GM21515 (cell line): Measurements from ENCODE around the gene SKIC2.
"Not testable (repeated sequence)": the region's sequence is repeated elsewhere in the genome, so short reads cannot be mapped to it uniquely, and the experiment has no call there.

Experiments
- ATAC-seq: cut with Tn5 transposase; IDR thresholded peaks from one replicate; pipeline ENCODE4 v1.9.1; 2021; ENCODE audit not compliant: unreplicated experiment

SKIC2 gene

GRCh38 chr6:31968791-31969711, 10.1 kb downstream of the SKIC2 start:
- ATAC-seq, result no peak

GRCh38 chr6:31969712-31970603, 11.0 kb downstream of the SKIC2 start:
- no peak for ATAC-seq

DNA sequence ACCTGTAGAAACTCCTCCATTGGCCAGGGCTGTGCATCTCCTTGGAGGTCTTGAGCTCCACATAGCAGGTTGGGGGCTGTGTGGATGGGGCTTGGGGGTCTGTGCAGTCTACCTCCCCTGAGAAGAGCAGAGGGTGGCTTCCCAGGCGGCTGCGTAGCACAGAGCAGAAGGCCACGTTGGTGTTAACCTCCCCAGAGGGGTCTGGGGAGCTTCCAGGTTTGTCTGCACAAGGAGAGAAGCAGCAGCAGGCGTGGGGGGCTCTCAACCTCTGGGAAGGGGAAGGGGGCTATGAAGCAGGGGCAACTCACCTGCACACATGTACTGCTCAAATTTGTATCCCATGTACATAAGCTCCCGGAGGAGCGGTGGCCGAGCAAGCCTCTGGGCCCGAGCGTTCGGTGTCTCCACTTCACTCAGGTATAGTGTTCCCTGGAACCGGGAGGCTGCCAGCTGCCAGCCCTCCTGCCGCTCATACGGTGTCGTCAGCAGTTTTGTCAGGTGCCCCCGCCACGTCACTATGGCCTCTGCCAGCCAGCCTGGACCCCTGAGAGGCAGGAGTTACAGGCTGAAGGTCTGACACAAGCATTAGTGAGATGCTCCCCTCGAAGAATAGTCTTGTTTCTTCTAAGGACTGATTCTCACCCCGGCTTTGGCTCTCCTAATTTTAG, 11.8 kb downstream of the SKIC2 start:
- no peak for ATAC-seq

GRCh38 chr6:31971279-31971992, 12.5 kb downstream of the SKIC2 start:
- no peak for ATAC-seq

DNA sequence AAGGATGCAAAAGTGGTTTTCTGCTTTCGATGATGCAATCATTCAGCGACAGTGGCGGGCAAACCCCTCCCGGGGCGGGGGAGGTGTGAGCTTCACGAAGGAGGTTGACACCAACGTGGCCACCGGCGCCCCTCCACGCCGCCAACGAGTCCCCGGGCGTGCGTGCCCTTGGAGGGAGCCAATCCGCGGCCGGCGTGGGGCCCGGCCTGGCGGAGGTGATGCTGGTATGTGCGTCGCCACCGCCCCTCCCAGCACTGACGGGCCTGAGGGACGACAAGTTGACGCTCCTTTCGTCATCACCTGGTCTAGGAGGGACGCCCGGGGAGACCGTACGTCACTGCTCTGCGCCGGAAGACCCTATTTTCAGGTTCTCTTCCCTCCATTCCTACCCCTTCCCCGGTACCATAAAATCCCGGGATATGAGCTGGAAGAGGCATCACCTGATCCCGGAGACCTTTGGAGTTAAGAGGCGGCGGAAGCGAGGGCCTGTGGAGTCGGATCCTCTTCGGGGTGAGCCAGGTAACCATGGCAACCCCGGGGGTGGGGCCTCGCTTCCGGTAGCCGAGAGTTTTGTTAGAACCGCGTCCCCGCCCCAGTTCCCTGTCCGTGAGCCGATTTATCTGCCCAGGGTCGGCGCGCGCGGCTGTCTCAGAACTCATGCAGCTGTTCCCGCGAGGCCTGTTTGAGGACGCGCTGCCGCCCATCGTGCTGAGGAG, 13.2 kb downstream of the SKIC2 start, which contains the start of gene DXO:
DXO (minus strand) TSS at position 146 of the 716 bp plus-strand sequence. CDS start 463 bp downstream, outside the sequence.
- ATAC-seq, result peak; percentile 79

DNA sequence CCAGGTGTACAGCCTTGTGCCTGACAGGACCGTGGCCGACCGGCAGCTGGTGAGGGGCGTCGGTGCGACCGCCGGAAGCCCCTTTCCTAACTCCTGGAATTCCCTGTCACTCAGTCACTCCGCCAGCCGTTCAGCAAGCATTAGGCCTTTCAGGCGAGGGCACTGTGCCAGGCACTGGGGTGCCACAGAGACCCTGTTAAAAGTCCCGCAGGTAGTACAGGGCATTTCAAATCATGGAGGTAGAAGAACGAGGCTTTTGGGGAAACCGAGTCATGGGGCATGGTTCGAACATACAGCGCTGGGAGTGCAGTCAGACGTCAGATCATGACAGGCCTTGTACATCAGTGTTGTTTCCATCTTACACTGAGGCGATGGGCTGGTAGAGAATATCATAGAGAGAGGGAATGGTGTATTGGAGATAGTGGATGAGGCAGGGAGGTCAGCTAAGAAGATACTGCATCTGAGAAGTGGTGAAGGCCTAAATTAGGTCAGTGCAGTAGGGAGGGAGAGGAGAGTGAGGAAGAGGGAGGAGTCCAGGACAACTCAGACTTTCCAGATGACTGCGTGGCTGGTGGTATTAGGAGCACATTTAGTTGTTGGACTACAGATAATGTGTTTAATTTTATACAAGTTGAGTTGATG, 13.9 kb downstream of the SKIC2 start:
- no peak for ATAC-seq

DNA sequence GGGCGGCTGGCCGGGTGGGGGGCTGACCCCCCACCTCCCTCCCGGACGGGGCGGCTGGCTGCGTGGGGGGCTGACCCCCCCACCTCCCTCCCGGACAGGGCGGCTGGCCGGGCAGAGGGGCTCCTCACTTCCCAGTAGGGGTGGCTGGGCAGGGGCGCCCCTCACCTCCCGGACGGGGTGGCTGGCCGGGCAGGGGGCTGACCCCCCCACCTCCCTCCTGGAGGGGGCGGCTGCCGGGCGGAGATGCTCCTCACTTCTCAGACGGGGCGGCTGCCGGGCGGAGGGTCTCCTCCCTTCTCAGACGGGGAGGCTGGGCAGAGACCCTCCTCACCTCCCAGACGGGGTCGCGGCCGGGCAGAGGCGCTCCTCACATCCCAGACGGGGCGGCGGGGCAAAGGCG, 17.1 kb downstream of the SKIC2 start:
- ATAC-seq, result not testable (repeated sequence)

- no peak for ATAC-seq
Observed at GRCh38 chr6:31977816-31978431, 18.9 kb downstream of the SKIC2 start.

DNA sequence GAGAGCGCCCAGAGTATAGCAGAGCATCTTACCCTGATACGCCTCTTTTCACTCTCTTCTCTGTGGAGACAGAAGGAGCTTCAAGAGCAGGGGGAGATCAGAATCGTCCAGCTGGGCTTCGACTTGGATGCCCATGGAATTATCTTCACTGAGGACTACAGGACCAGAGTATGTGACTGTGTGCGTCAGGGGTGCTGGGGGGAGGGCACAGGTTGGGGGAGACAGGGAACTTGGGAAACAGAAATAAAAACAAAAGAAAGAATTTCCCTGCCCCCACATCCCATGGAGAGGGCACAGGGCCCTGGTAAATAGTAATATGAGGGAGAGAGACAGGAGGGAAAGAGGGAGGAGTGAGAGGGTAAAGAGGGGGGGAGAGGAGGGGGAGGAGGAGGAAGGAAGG, 19.9 kb downstream of the SKIC2 start:
- ATAC-seq, result no peak

DNA sequence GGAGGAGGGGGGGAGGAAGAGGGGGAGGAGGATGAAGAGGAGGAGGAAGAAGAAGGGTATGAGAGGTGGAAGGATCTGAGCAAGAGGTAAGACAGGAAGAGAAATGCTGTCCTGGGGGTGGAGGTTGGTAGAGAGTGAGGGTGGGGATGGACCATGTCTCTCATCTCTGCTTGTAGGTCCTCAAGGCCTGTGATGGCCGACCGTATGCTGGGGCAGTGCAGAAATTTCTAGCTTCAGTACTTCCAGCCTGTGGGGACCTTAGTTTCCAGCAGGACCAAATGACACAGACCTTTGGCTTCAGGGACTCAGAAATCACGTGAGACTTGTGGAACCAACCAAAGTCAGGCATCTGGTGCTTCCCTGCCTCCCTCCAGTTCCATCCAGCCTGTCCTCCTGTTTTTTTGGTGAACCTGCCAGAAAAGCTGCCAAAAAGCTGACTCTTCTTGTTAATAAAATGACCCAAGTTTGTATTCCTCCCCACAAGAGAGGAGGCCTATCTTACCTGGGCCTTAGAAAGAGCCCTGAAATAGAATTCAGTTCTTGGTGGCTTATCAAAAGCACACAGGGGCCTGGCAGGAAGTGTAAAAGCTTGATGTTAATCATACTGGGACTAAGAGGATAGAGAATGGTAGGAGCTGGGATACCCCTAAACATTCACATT, 20.4 kb downstream of the SKIC2 start:
- no peak for ATAC-seq

GRCh38 chr6:31980195-31980876, 21.4 kb downstream of the SKIC2 start:
- ATAC-seq, result not testable (repeated sequence)

- not testable (repeated sequence) for ATAC-seq
Observed at GRCh38 chr6:31980998-31981397, 22.0 kb downstream of the SKIC2 start.

GRCh38 chr6:31981744-31982143, 22.8 kb downstream of the SKIC2 start, which contains the start of gene C4A:
Gene C4A, plus strand, starts transcription at chr6:31982057. Its CDS starts 51 bp downstream, at chr6:31982108.
- ATAC-seq, result not testable (repeated sequence)

- not testable (repeated sequence) for ATAC-seq
Observed at GRCh38 chr6:31989363-31989762, 30.4 kb downstream of the SKIC2 start.

GRCh38 chr6:31994421-31994820, 35.4 kb downstream of the SKIC2 start:
- not testable (repeated sequence) for ATAC-seq

DNA sequence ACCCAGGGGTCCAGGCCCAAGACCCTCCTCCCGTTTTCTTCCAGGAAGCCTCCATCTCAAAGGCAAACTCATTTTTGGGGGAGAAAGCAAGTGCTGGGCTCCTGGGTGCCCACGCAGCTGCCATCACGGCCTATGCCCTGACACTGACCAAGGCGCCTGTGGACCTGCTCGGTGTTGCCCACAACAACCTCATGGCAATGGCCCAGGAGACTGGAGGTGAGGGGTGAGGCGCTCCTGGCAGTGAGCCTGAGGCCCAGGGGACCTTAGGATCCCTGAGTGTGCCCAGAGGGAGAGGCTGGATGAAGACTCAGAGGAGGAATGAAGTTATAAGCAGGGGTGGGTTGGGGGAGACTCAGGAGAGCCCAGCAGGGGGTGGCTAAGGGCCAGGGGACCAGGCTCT, 37.4 kb downstream of the SKIC2 start:
- ATAC-seq, result not testable (repeated sequence)

GRCh38 chr6:32002546-32003268, 43.7 kb downstream of the SKIC2 start:
- ATAC-seq, result not testable (repeated sequence)
